Stimulated activated naive B cell treated with anti-CD40 and anti-IgM and Interleukin-4, amounts not matched to agents 10 μg/mL and 1 μg/mL and 100 μg/mL, for 72 hours (primary cell): ENCODE results near the gene MEX3D.
"Not testable (repeated sequence)": the region's sequence is repeated elsewhere in the genome, so short reads cannot be mapped to it uniquely, and the experiment has no call there.

Source experiments
- ATAC-seq, 2 donors: fragments of 150-1000 bp; cut with Tn5 transposase; replicated peaks; 2 replicates each; pipeline ENCODE4 v1.10.0; 2021; ENCODE audit warnings: moderate library complexity in 1 of 2
- DNase-seq: peaks from one replicate; pipeline ENCODE4 v3.0.0; 2021
- H3K27ac Mint-ChIP-seq: one replicate; pipeline ENCODE4 v1.8.0; 2022; ENCODE audit warnings: mild to moderate bottlenecking, mixed read lengths
- H3K27me3 Mint-ChIP-seq, 2 donors: one replicate each; pipeline ENCODE4 v1.8.0; 2022; ENCODE audit warnings: mixed read lengths in 2 of 2
- H3K36me3 Mint-ChIP-seq, 2 donors: one replicate each; pipeline ENCODE4 v1.8.0; 2022; ENCODE audit warnings: mixed read lengths in 2 of 2, mild to moderate bottlenecking in 1 of 2
- H3K4me1 Mint-ChIP-seq, 2 donors: one replicate each; pipeline ENCODE4 v1.8.0; 2022; ENCODE audit warnings: mixed read lengths in 2 of 2, mild to moderate bottlenecking in 1 of 2
- H3K4me3 Mint-ChIP-seq, 2 donors: one replicate each; pipeline ENCODE4 v1.8.0; 2022; ENCODE audit warnings: mild to moderate bottlenecking in 2 of 2, mixed read lengths in 2 of 2, moderate library complexity in 1 of 2
- H3K9me3 Mint-ChIP-seq, 2 donors: one replicate each; pipeline ENCODE4 v1.8.0; 2022; ENCODE audit warnings: mixed read lengths in 2 of 2, mild to moderate bottlenecking in 1 of 2

MEX3D gene

GRCh38 chr19:1553415-1553814 is 14.7 kb downstream of the MEX3D start:
- Mint-ChIP-seq H3K27me3 (peaks cover 10 to 17% of the 10 kb centered on the region in 2 donors), H3K4me3 (no peak overlapping the region), H3K4me1 (peaks cover 0 to 4% of the 10 kb centered on the region in 2 donors), H3K27ac (no peak overlapping the region), H3K9me3 (no peaks in the 10 kb centered on the region), H3K36me3 (peaks cover 0 to 2% of the 10 kb centered on the region in 2 donors)
- DNase-seq (no peak), ATAC-seq (no peak)

GRCh38 chr19:1551068-1552040 is 16.8 kb downstream of the MEX3D start:
- DNase-seq (no peak), ATAC-seq (no peak)
- H3K27me3 Mint-ChIP-seq: peaks cover 19 to 25% of the 10 kb centered on the region in 2 donors
- H3K4me3 Mint-ChIP-seq: no peak overlapping the region
- H3K36me3 Mint-ChIP-seq: no peaks in the 10 kb centered on the region
- H3K4me1 Mint-ChIP-seq: peaks cover 2 to 4% of the 10 kb centered on the region in 2 donors
- H3K27ac Mint-ChIP-seq: no peak overlapping the region
- no peaks in the 10 kb centered on the region for H3K9me3 Mint-ChIP-seq

GRCh38 chr19:1549332-1549945 is 18.7 kb downstream of the MEX3D start:
- H3K9me3 Mint-ChIP-seq: no peaks in the 10 kb centered on the region
- no peak overlapping the region for H3K27ac Mint-ChIP-seq
- peaks cover 19 to 28% of the 10 kb centered on the region in 2 donors for H3K27me3 Mint-ChIP-seq
- DNase-seq (no peak), ATAC-seq (no peak)
- peaks cover 7% of the 10 kb centered on the region in 2 donors for H3K4me1 Mint-ChIP-seq
- H3K36me3 Mint-ChIP-seq: no peaks in the 10 kb centered on the region
- H3K4me3 Mint-ChIP-seq: no peak overlapping the region

- Mint-ChIP-seq H3K9me3 (no peaks in the 10 kb centered on the region), H3K27me3 (peaks cover 25 to 48% of the 10 kb centered on the region in 2 donors), H3K4me1 (no peaks in the 10 kb centered on the region), H3K4me3 (no peak overlapping the region), H3K36me3 (no peaks in the 10 kb centered on the region), H3K27ac (no peak overlapping the region)
- DNase-seq: no peak
- ATAC-seq: no peak
These were observed 27.7 kb downstream of the MEX3D start for GRCh38 chr19:1540365-1540925.

GRCh38 chr19:1539749-1540148 is 28.4 kb downstream of the MEX3D start:
- H3K4me1 Mint-ChIP-seq, H3K4me3 Mint-ChIP-seq, H3K36me3 Mint-ChIP-seq, DNase-seq, ATAC-seq, H3K27ac Mint-ChIP-seq, H3K9me3 Mint-ChIP-seq: not testable (repeated sequence)
- peaks cover 31 to 55% of the 10 kb centered on the region in 2 donors for H3K27me3 Mint-ChIP-seq

GRCh38 chr19:1538978-1539377 is 29.1 kb downstream of the MEX3D start:
- Mint-ChIP-seq H3K4me3 (no peak overlapping the region), H3K36me3 (no peaks in the 10 kb centered on the region), H3K4me1 (no peaks in the 10 kb centered on the region), H3K9me3 (no peaks in the 10 kb centered on the region), H3K27ac (no peak overlapping the region), H3K27me3 (peaks cover 30 to 55% of the 10 kb centered on the region in 2 donors)
- ATAC-seq (no peak), DNase-seq (no peak)

- not testable (repeated sequence) for H3K4me1 Mint-ChIP-seq, H3K27ac Mint-ChIP-seq, DNase-seq, ATAC-seq, H3K36me3 Mint-ChIP-seq, H3K4me3 Mint-ChIP-seq, H3K9me3 Mint-ChIP-seq
- H3K27me3 Mint-ChIP-seq: peaks cover 26 to 53% of the 10 kb centered on the region in 2 donors
These were observed 32.4 kb downstream of the MEX3D start for GRCh38 chr19:1535699-1536098.

GRCh38 chr19:1534972-1535371 is 33.2 kb downstream of the MEX3D start:
- no peaks in the 10 kb centered on the region for H3K36me3 Mint-ChIP-seq
- DNase-seq (no peak), ATAC-seq (no peak)
- no peaks in the 10 kb centered on the region for H3K9me3 Mint-ChIP-seq
- H3K27ac Mint-ChIP-seq: no peak overlapping the region
- no peaks in the 10 kb centered on the region for H3K4me1 Mint-ChIP-seq
- no peak overlapping the region for H3K4me3 Mint-ChIP-seq
- H3K27me3 Mint-ChIP-seq: peaks cover 22 to 52% of the 10 kb centered on the region in 2 donors

- no peak overlapping the region for H3K27ac Mint-ChIP-seq
These were observed 34.5 kb downstream of the MEX3D start for GRCh38 chr19:1533510-1534150.

GRCh38 chr19:1532003-1532402 is 36.1 kb downstream of the MEX3D start:
- ATAC-seq (no peak), DNase-seq (no peak)
- H3K27me3 Mint-ChIP-seq: peaks cover 35 to 60% of the 10 kb centered on the region in 2 donors
- H3K27ac Mint-ChIP-seq: no peak overlapping the region
- H3K4me1 Mint-ChIP-seq: no peaks in the 10 kb centered on the region
- H3K9me3 Mint-ChIP-seq: no peaks in the 10 kb centered on the region
- H3K36me3 Mint-ChIP-seq: no peaks in the 10 kb centered on the region
- H3K4me3 Mint-ChIP-seq: no peak overlapping the region

More at GRCh38 chr19:1533510-1534150, 34.5 kb downstream of the MEX3D start:
- no peak for ATAC-seq
- no peak overlapping the region for H3K4me3 Mint-ChIP-seq
- peaks cover 28 to 63% of the 10 kb centered on the region in 2 donors for H3K27me3 Mint-ChIP-seq
- no peak for DNase-seq
- no peaks in the 10 kb centered on the region for H3K9me3 Mint-ChIP-seq
- H3K36me3 Mint-ChIP-seq: no peaks in the 10 kb centered on the region
- H3K4me1 Mint-ChIP-seq: no peaks in the 10 kb centered on the region

- peaks cover 39 to 64% of the 10 kb centered on the region in 2 donors for H3K27me3 Mint-ChIP-seq
- no peaks in the 10 kb centered on the region for H3K4me1 Mint-ChIP-seq
- H3K4me3 Mint-ChIP-seq: no peak overlapping the region
These were observed 36.5 kb downstream of the MEX3D start for GRCh38 chr19:1531587-1531986.

GRCh38 chr19:1530856-1531255 is 37.3 kb downstream of the MEX3D start:
- H3K4me3 Mint-ChIP-seq, ATAC-seq, H3K9me3 Mint-ChIP-seq, H3K36me3 Mint-ChIP-seq, H3K4me1 Mint-ChIP-seq, H3K27ac Mint-ChIP-seq, DNase-seq: not testable (repeated sequence)
- peaks cover 46 to 70% of the 10 kb centered on the region in 2 donors for H3K27me3 Mint-ChIP-seq

More at GRCh38 chr19:1531587-1531986, 36.5 kb downstream of the MEX3D start:
- H3K36me3 Mint-ChIP-seq: no peaks in the 10 kb centered on the region
- ATAC-seq (no peak), DNase-seq (no peak)
- H3K9me3 Mint-ChIP-seq: no peaks in the 10 kb centered on the region
- H3K27ac Mint-ChIP-seq: no peak overlapping the region

GRCh38 chr19:1529430-1529816 is 38.7 kb downstream of the MEX3D start:
- no peak overlapping the region for H3K4me3 Mint-ChIP-seq
- no peak for DNase-seq
- peaks cover 7% of the 10 kb centered on the region in 2 donors for H3K4me1 Mint-ChIP-seq
- H3K27me3 Mint-ChIP-seq: peaks cover 54 to 74% of the 10 kb centered on the region in 2 donors
- no peaks in the 10 kb centered on the region for H3K9me3 Mint-ChIP-seq
- ATAC-seq: no peak
- H3K36me3 Mint-ChIP-seq: peaks cover 0 to 4% of the 10 kb centered on the region in 2 donors
- H3K27ac Mint-ChIP-seq: no peak overlapping the region
